Adrenal gland (tissue), 12 donors: ENCODE results near the gene DHDDS. TPM values are rescaled to one million over a fixed set of nuclear protein-coding genes. Genes with fewer than 3 reads are reported as not detected.

Experiments used
- DNase-seq, 7 donors: peaks; one replicate each; pipeline ENCODE4 v3.0.0-alpha.2; 2019 to 2020
- H3K27ac ChIP-seq, 5 donors: fragments of 200-600 bp; sonication (generic) in 4 of 5; 1 replicate in 3 of 5; 2 replicates in 2 of 5; pipeline versions ENCODE4 v1.5.1 to v1.8.0; 2016 to 2020; ENCODE audit warnings: mild to moderate bottlenecking in 1 of 5
- H3K27me3 ChIP-seq: fragments of 200-600 bp; 2 replicates; pipeline ENCODE4 v1.8.0; 2021
- H3K36me3 ChIP-seq, 2 donors: fragments of 200-600 bp; replicated peaks in 1 of 2; 1 replicate in 1 of 2; 2 replicates in 1 of 2; pipeline versions ENCODE4 v1.5.1 to v1.8.0; 2018 to 2022
- H3K4me1 ChIP-seq, 2 donors: fragments of 200-600 bp; replicated peaks in 1 of 2; 1 replicate in 1 of 2; 2 replicates in 1 of 2; pipeline versions ENCODE4 v1.5.1 to v1.8.0; 2018 to 2021
- H3K4me3 ChIP-seq, 4 donors: fragments of 200-600 bp; sonication (generic) in 3 of 4; one replicate each; pipeline ENCODE4 v1.5.1; 2016 to 2018
- H3K9me3 ChIP-seq, 3 donors: fragments of 200-600 bp; sonication (generic) in 1 of 3; replicated peaks in 1 of 3; 1 replicate in 2 of 3; 2 replicates in 1 of 3; pipeline versions ENCODE4 v1.5.1 to v1.8.0; 2016 to 2021
- POLR2A ChIP-seq, 2 donors: fragments of 450-650 bp; IDR thresholded peaks; one replicate each; pipeline ENCODE4 v1.6.1; 2017; ENCODE audit warnings: antibody characterized with exemption in 2 of 2, mild to moderate bottlenecking in 2 of 2, moderate library complexity in 1 of 2
- WGBS, 4 donors: extraction: QIAGEN DNeasy Blood & Tissue Kit in 2 of 4; methylation state at CpG; one replicate each; pipeline versions ENCODE4 v1.1.5 to v1.1.7; 2013 to 2017; 5-methylcytosine and 5-hydroxymethylcytosine counted together
- intact Hi-C, 2 donors: fragments of 100-400 bp; cut with DNase I; formaldehyde crosslinking; loops; one replicate each; pipeline versions ENCODE4 v1.14.1 to v1.15.0; 2022 to 2023
- polyA plus RNA-seq, 3 donors: library from polyadenylated mRNA; stranded (reverse); fragments of 200-250 nt in 2 of 3; fragments of 350-450 nt in 1 of 3; fragmentation: Illumina TruSeq in 1 of 3; extraction: RNeasy Lipid Tissue Mini Kit (QIAGEN cat#74804) in 1 of 3; gene quantifications; one replicate each; pipeline ENCODE4 v1.2.3, GENCODE V29; 2013 to 2014
- total RNA-seq, 9 donors: library from RNA; depleted of rRNA in 4 of 9; stranded (reverse); fragments of >200 nt in 4 of 9; fragments of 120-200 nt in 1 of 9; fragmentation: NEBNext Ultra II Directional in 1 of 9; extraction: Animal tissue kit (Norgen Biotek cat#: 25700) in 1 of 9; gene quantifications; one replicate each; pipeline versions ENCODE4 v1.1.0 to v1.2.4, GENCODE V29; 2013 to 2023
- TF ChIP-seq, protein P1 (sequence below), 6 experiments: fragments of 450-650 bp in 4 of 6; fragments of 200-600 bp in 2 of 6; sonication (generic) in 1 of 6; IDR thresholded peaks; 1 replicate in 5 of 6; 2 replicates in 1 of 6; pipeline versions ENCODE4 v1.5.1 to v1.8.0; 2016 to 2021; ENCODE audit warnings: antibody characterized with exemption in 6 of 6, mild to moderate bottlenecking in 2 of 6, moderate library complexity in 1 of 6
- donor health status: healthy with polysubstance abuse.
- donor health status: Bipolar disorder and iron deficiency.
- donor health status: DM: yes; HTN: yes; CAD: no.
- donor health status: DM: no; HTN: no; CAD: no.
- donor health status: DM: no; HTN: no; CAD: no.
- donor health status: DM: yes; HTN: yes; CAD: no.

The DHDDS gene
- total and polyA plus RNA-seq, 12 donors: 24.0 to 77.2 (median 43.7) TPM

DNA sequence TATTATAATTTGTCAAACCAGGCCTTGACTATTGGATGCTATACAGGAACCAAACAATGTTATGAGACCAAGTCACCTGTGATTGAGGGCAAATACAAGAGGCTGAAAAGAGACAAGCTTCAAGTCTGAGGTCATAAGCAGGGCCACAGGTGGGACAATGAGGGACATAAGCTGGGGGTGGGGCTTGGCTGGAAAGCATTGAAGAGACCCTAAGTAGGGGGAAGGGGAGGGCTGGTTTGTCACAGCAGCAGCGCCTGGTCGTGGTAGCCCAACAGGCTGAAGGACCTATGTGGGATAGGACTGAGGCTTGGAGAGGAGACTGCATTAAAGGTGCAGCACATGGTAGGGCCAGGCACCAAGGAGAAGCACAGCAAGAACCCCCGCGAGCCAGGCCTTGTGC is 58.0 kb downstream of the DHDDS start:
- H3K4me1 ChIP-seq: no peaks in the 10 kb centered on the region
- TF ChIP-seq, protein P1, sequence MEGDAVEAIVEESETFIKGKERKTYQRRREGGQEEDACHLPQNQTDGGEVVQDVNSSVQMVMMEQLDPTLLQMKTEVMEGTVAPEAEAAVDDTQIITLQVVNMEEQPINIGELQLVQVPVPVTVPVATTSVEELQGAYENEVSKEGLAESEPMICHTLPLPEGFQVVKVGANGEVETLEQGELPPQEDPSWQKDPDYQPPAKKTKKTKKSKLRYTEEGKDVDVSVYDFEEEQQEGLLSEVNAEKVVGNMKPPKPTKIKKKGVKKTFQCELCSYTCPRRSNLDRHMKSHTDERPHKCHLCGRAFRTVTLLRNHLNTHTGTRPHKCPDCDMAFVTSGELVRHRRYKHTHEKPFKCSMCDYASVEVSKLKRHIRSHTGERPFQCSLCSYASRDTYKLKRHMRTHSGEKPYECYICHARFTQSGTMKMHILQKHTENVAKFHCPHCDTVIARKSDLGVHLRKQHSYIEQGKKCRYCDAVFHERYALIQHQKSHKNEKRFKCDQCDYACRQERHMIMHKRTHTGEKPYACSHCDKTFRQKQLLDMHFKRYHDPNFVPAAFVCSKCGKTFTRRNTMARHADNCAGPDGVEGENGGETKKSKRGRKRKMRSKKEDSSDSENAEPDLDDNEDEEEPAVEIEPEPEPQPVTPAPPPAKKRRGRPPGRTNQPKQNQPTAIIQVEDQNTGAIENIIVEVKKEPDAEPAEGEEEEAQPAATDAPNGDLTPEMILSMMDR (IDR thresholded peaks at IDR 0.05): no peak
- TF ChIP-seq POLR2A (IDR thresholded peaks at IDR 0.05): no peak
- 93 to 97% (median 96%) methylated on average over 4 of the region's 4 CpGs for WGBS, 4 donors
- no peaks in the 10 kb centered on the region for H3K9me3 ChIP-seq
- no peak overlapping the region for H3K4me3 ChIP-seq
- DNase-seq: no peak
- no peaks in the 10 kb centered on the region for H3K36me3 ChIP-seq
- H3K27ac ChIP-seq: no peak overlapping the region
- intact Hi-C loops: no loop called here
- no peaks in the 10 kb centered on the region for H3K27me3 ChIP-seq

DNA sequence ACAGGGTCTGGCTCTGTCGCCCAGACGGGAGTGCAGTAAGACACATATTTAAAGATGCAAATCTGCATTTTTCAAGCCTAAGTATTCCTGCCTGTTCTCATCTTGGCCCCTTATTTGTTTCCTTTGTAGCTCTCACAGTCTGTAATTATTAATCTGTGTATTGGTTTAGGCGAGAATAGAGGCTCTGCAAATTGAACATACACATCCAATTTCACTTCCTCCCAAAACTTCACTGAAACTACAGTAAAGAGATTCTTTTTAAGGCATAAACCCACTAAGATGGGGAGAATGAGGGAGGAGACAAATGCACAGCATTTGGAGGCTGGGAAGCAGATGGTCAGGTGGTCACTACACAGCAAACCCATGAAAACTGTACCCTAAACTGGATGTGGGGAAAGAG is 61.1 kb downstream of the DHDDS start:
- H3K4me1 ChIP-seq: no peaks in the 10 kb centered on the region
- 56 to 72% (median 68%) methylated on average over 3 of the region's 3 CpGs for WGBS, 4 donors
- no peak for DNase-seq
- H3K36me3 ChIP-seq: no peaks in the 10 kb centered on the region
- H3K4me3 ChIP-seq: no peak overlapping the region
- intact Hi-C loops: no loop called here
- H3K27ac ChIP-seq: no peak overlapping the region
- no peaks in the 10 kb centered on the region for H3K27me3 ChIP-seq
- no peaks in the 10 kb centered on the region for H3K9me3 ChIP-seq
- no peak for TF ChIP-seq POLR2A (IDR thresholded peaks at IDR 0.05)
- TF ChIP-seq, protein P1 (IDR thresholded peaks at IDR 0.05): no peak

DNA sequence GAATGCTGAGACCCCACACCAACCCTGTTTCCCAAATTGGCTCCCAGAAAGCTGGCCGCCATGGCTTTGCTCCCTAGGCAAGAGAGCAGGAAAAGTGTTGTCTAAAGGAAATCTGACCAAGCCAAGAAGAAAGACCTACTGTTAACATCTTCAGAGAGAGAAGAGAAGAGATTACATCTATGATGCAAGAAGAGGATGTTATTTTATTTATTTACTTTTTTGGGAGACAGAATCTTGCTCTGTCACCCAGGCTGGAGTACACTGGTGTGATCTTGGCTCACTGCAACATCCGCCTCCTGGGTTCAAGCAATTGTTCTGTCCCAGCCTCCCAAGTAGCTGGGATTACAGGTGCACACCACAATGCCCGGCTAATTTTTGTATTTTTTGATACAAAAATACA is 61.8 kb downstream of the DHDDS start:
- Histone ChIP-seq H3K4me3 (no peak overlapping the region), H3K27me3 (no peaks in the 10 kb centered on the region), H3K4me1 (no peaks in the 10 kb centered on the region), H3K27ac (no peak overlapping the region), H3K9me3 (no peaks in the 10 kb centered on the region), H3K36me3 (no peaks in the 10 kb centered on the region)
- no peak for DNase-seq
- TF ChIP-seq POLR2A (IDR thresholded peaks at IDR 0.05): no peak
- TF ChIP-seq, protein P1 (IDR thresholded peaks at IDR 0.05): no peak
- WGBS, 4 donors: 69 to 84% (median 80%) methylated on average over 3 of the region's 3 CpGs
- intact Hi-C loops: no loop called here

DNA sequence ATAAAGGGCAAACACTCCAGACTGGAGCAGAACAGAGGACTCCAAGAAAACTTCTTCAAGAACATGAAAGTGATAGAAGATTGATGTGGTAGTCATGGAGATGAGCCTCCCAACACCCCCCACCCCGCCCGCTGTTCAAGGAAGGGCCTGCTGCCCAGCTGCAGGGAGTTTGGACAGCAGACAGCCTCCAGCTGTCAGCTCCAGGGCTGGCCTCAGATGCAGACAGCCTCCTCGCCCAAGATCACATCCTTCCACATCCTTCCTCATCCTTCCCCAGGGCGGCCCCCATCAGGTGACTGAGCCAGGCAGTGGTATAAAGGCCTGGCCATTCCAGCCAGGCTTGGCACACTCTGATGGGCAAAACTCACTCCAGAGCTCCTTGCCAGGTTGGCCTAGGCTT is 64.7 kb downstream of the DHDDS start:
- 49 to 68% (median 63%) methylated on average over 4 of the region's 4 CpGs for WGBS, 4 donors
- intact Hi-C loops: no loop called here

More for the DNA sequence above, 64.7 kb downstream of the DHDDS start:
- peaks cover 10% of the 10 kb centered on the region in 2 donors for H3K4me1 ChIP-seq
- H3K27ac ChIP-seq: no peak overlapping the region
- peak in 1 of 7 donors; percentile 26 for DNase-seq
- no peaks in the 10 kb centered on the region for H3K27me3 ChIP-seq
- H3K9me3 ChIP-seq: no peaks in the 10 kb centered on the region
- H3K4me3 ChIP-seq: no peak overlapping the region
- H3K36me3 ChIP-seq: no peaks in the 10 kb centered on the region
- TF ChIP-seq, protein P1 (IDR thresholded peaks at IDR 0.05): no peak
- TF ChIP-seq POLR2A (IDR thresholded peaks at IDR 0.05): no peak
